Activated naive CD4-positive, alpha-beta T cell treated with anti-CD3 and anti-CD28 coated beads, Interleukin-2, amount 10 ng/mL, durations not matched to agents 7 days and 5 days (primary cell): ENCODE measurements around the gene REG4.
A peak's percentile ranks its signal among the peaks of the same experiment; 100 is the strongest.

ENCODE experiments used
- CTCF ChIA-PET: fragments of 350-600 bp; sonication (Branson Sonifier 250); formaldehyde crosslinking; loops from one replicate; lab custom pipeline; 2021; ENCODE audit warnings: antibody characterized with exemption; lab: Charles Lee
- DNase-seq: peaks from one replicate; pipeline ENCODE4 v3.0.0-alpha.2; 2020
- H3K27ac Mint-ChIP-seq: one replicate; pipeline ENCODE4 v1.8.0; 2021; ENCODE audit warnings: mild to moderate bottlenecking, moderate library complexity, mixed read lengths
- H3K27me3 Mint-ChIP-seq: one replicate; pipeline ENCODE4 v1.8.0; 2021; ENCODE audit warnings: mild to moderate bottlenecking, mixed read lengths
- H3K36me3 Mint-ChIP-seq: one replicate; pipeline ENCODE4 v1.8.0; 2021; ENCODE audit warnings: mixed read lengths
- H3K4me1 Mint-ChIP-seq: one replicate; pipeline ENCODE4 v1.8.0; 2021; ENCODE audit warnings: mixed read lengths
- H3K4me3 Mint-ChIP-seq: one replicate; pipeline ENCODE4 v1.8.0; 2021; ENCODE audit warnings: mild to moderate bottlenecking, moderate library complexity, mixed read lengths
- H3K9me3 Mint-ChIP-seq: one replicate; pipeline ENCODE4 v1.8.0; 2021; ENCODE audit warnings: mixed read lengths

Gene REG4

GRCh38 chr1:119822406-119822805 lies 11.1 kb upstream of the REG4 start:
- Mint-ChIP-seq H3K4me1 (no peaks in the 10 kb centered on the region), H3K27ac (no peak overlapping the region), H3K9me3 (no peaks in the 10 kb centered on the region), H3K4me3 (no peak overlapping the region), H3K27me3 (peaks cover 32% of the 10 kb centered on the region), H3K36me3 (no peaks in the 10 kb centered on the region)
- CTCF ChIA-PET: no interaction called here
- DNase-seq: no peak

GRCh38 chr1:119818181-119818580 lies 6.9 kb upstream of the REG4 start:
- H3K9me3 Mint-ChIP-seq: no peaks in the 10 kb centered on the region
- H3K27me3 Mint-ChIP-seq: peaks cover 37% of the 10 kb centered on the region
- H3K27ac Mint-ChIP-seq: no peak overlapping the region
- no peak for DNase-seq
- no peaks in the 10 kb centered on the region for H3K4me1 Mint-ChIP-seq
- CTCF ChIA-PET: interaction anchor here (1.2 kb wide), 1 partner anchor 9 kb away, joined by 4 read pairs; no protein-coding TSS in a partner anchor
- no peak overlapping the region for H3K4me3 Mint-ChIP-seq
- H3K36me3 Mint-ChIP-seq: no peaks in the 10 kb centered on the region

- CTCF ChIA-PET: no interaction called here
- no peaks in the 10 kb centered on the region for H3K36me3 Mint-ChIP-seq
- peaks cover 21% of the 10 kb centered on the region for H3K27me3 Mint-ChIP-seq
- H3K27ac Mint-ChIP-seq: no peak overlapping the region
- H3K4me3 Mint-ChIP-seq: no peak overlapping the region
- no peaks in the 10 kb centered on the region for H3K9me3 Mint-ChIP-seq
- no peaks in the 10 kb centered on the region for H3K4me1 Mint-ChIP-seq
- no peak for DNase-seq
Observed at GRCh38 chr1:119816407-119816806, 5.1 kb upstream of the REG4 start.

GRCh38 chr1:119815928-119816327 lies 4.7 kb upstream of the REG4 start:
- no peaks in the 10 kb centered on the region for H3K36me3 Mint-ChIP-seq
- peaks cover 23% of the 10 kb centered on the region for H3K27me3 Mint-ChIP-seq
- no peaks in the 10 kb centered on the region for H3K4me1 Mint-ChIP-seq
- H3K9me3 Mint-ChIP-seq: no peaks in the 10 kb centered on the region
- no peak overlapping the region for H3K27ac Mint-ChIP-seq
- H3K4me3 Mint-ChIP-seq: no peak overlapping the region
- no peak for DNase-seq
- CTCF ChIA-PET: interaction anchor here (0.7 kb wide), 1 partner anchor 54 kb away, joined by 3 read pairs; no protein-coding TSS in a partner anchor

- Mint-ChIP-seq H3K36me3 (no peaks in the 10 kb centered on the region), H3K4me1 (no peaks in the 10 kb centered on the region)
- CTCF ChIA-PET: interaction anchor here (0.7 kb wide), 1 partner anchor 55 kb away, joined by 3 read pairs; no protein-coding TSS in a partner anchor
Observed at GRCh38 chr1:119815361-119815760, 4.1 kb upstream of the REG4 start.

GRCh38 chr1:119814288-119814687 lies 3.0 kb upstream of the REG4 start:
- Mint-ChIP-seq H3K36me3 (no peaks in the 10 kb centered on the region), H3K27me3 (peaks cover 21% of the 10 kb centered on the region), H3K9me3 (no peaks in the 10 kb centered on the region), H3K4me3 (no peak overlapping the region), H3K4me1 (peaks cover 1% of the 10 kb centered on the region), H3K27ac (no peak overlapping the region)
- DNase-seq: no peak
- CTCF ChIA-PET: no interaction called here

More at GRCh38 chr1:119815361-119815760, 4.1 kb upstream of the REG4 start:
- H3K27me3 Mint-ChIP-seq: peaks cover 26% of the 10 kb centered on the region
- DNase-seq: no peak
- H3K9me3 Mint-ChIP-seq: no peaks in the 10 kb centered on the region
- H3K27ac Mint-ChIP-seq: no peak overlapping the region
- no peak overlapping the region for H3K4me3 Mint-ChIP-seq

- Mint-ChIP-seq H3K27me3 (peaks cover 29% of the 10 kb centered on the region), H3K4me3 (no peak overlapping the region), H3K4me1 (peaks cover 4% of the 10 kb centered on the region), H3K27ac (no peak overlapping the region), H3K9me3 (no peaks in the 10 kb centered on the region), H3K36me3 (no peaks in the 10 kb centered on the region)
- DNase-seq: no peak
- CTCF ChIA-PET: interaction anchor here (0.9 to 1.2 kb wide), 3 partner anchors 33 to 137 kb away, joined by 3 to 5 read pairs (median 3); no protein-coding TSS in a partner anchor
Observed at GRCh38 chr1:119811985-119812557, 811 bp upstream of the REG4 start.

GRCh38 chr1:119808972-119809550 lies 2.2 kb downstream of the REG4 start:
- DNase-seq: peak; percentile 81
- H3K4me3 Mint-ChIP-seq: no peak overlapping the region
- H3K9me3 Mint-ChIP-seq: no peaks in the 10 kb centered on the region
- H3K27ac Mint-ChIP-seq: no peak overlapping the region
- CTCF ChIA-PET: interaction anchor here (0.6 to 3.1 kb wide), 20 partner anchors 9 to 139 kb away, joined by 3 to 22 read pairs (median 4); no protein-coding TSS in a partner anchor
- H3K4me1 Mint-ChIP-seq: peaks cover 4% of the 10 kb centered on the region
- H3K27me3 Mint-ChIP-seq: peaks cover 30% of the 10 kb centered on the region
- H3K36me3 Mint-ChIP-seq: no peaks in the 10 kb centered on the region

GRCh38 chr1:119808491-119808890 lies 2.8 kb downstream of the REG4 start:
- H3K9me3 Mint-ChIP-seq: no peaks in the 10 kb centered on the region
- H3K4me3 Mint-ChIP-seq: no peak overlapping the region
- DNase-seq: no peak
- no peak overlapping the region for H3K27ac Mint-ChIP-seq
- peaks cover 4% of the 10 kb centered on the region for H3K4me1 Mint-ChIP-seq
- peaks cover 28% of the 10 kb centered on the region for H3K27me3 Mint-ChIP-seq
- no peaks in the 10 kb centered on the region for H3K36me3 Mint-ChIP-seq
- CTCF ChIA-PET: interaction anchor here (0.6 to 3.1 kb wide), 19 partner anchors 10 to 140 kb away, joined by 3 to 22 read pairs (median 4); no protein-coding TSS in a partner anchor

- H3K4me1 Mint-ChIP-seq: peaks cover 4% of the 10 kb centered on the region
- no peaks in the 10 kb centered on the region for H3K9me3 Mint-ChIP-seq
- CTCF ChIA-PET: interaction anchor here (0.6 to 3.1 kb wide), 6 partner anchors 10 to 136 kb away, joined by 3 to 22 read pairs (median 3); no protein-coding TSS in a partner anchor
- no peak overlapping the region for H3K4me3 Mint-ChIP-seq
- H3K27ac Mint-ChIP-seq: no peak overlapping the region
- no peak for DNase-seq
- peaks cover 28% of the 10 kb centered on the region for H3K27me3 Mint-ChIP-seq
- H3K36me3 Mint-ChIP-seq: no peaks in the 10 kb centered on the region
Observed at GRCh38 chr1:119806489-119806888, 4.8 kb downstream of the REG4 start.

GRCh38 chr1:119805746-119806145 lies 5.5 kb downstream of the REG4 start:
- DNase-seq: no peak
- no peak overlapping the region for H3K27ac Mint-ChIP-seq

GRCh38 chr1:119805247-119805646 lies 6.0 kb downstream of the REG4 start:
- Mint-ChIP-seq H3K4me3 (no peak overlapping the region), H3K4me1 (peaks cover 7% of the 10 kb centered on the region), H3K27me3 (peaks cover 24% of the 10 kb centered on the region), H3K9me3 (no peaks in the 10 kb centered on the region), H3K27ac (no peak overlapping the region), H3K36me3 (no peaks in the 10 kb centered on the region)
- no peak for DNase-seq
- CTCF ChIA-PET: interaction anchor here (0.7 kb wide), 1 partner anchor 51 kb away, joined by 3 read pairs; no protein-coding TSS in a partner anchor

More at GRCh38 chr1:119805746-119806145, 5.5 kb downstream of the REG4 start:
- H3K27me3 Mint-ChIP-seq: peaks cover 25% of the 10 kb centered on the region
- no peak overlapping the region for H3K4me3 Mint-ChIP-seq
- CTCF ChIA-PET: interaction anchor here (0.7 kb wide), 1 partner anchor 50 kb away, joined by 3 read pairs; no protein-coding TSS in a partner anchor
- peaks cover 6% of the 10 kb centered on the region for H3K4me1 Mint-ChIP-seq
- H3K36me3 Mint-ChIP-seq: no peaks in the 10 kb centered on the region
- no peaks in the 10 kb centered on the region for H3K9me3 Mint-ChIP-seq

- H3K27ac Mint-ChIP-seq: peak overlapping the region; percentile 43
- peaks cover 18% of the 10 kb centered on the region for H3K4me1 Mint-ChIP-seq
- peak overlapping the region; percentile 34 for H3K4me3 Mint-ChIP-seq
- CTCF ChIA-PET: interaction anchor here (3.9 kb wide), 1 partner anchor 9 kb away, joined by 16 read pairs; no protein-coding TSS in a partner anchor
- peak; percentile 44 for DNase-seq
- H3K9me3 Mint-ChIP-seq: no peaks in the 10 kb centered on the region
- H3K27me3 Mint-ChIP-seq: peaks cover 3% of the 10 kb centered on the region
- no peaks in the 10 kb centered on the region for H3K36me3 Mint-ChIP-seq
Observed at GRCh38 chr1:119799599-119800177, 11.6 kb downstream of the REG4 start.

GRCh38 chr1:119799003-119799402 lies 12.3 kb downstream of the REG4 start:
- Mint-ChIP-seq H3K36me3 (no peaks in the 10 kb centered on the region), H3K4me1 (peaks cover 18% of the 10 kb centered on the region), H3K27ac (peak overlapping the region; percentile 10), H3K4me3 (peak overlapping the region; percentile 34), H3K9me3 (no peaks in the 10 kb centered on the region), H3K27me3 (peaks cover under 1% of the 10 kb centered on the region)
- CTCF ChIA-PET: interaction anchor here (0.7 to 3.9 kb wide), 2 partner anchors 10 to 54 kb away, joined by 3 to 16 read pairs; no protein-coding TSS in a partner anchor
- no peak for DNase-seq
